Right renal pelvis (tissue), 4 donors: ENCODE data around the gene TOPORS. TPM values are rescaled to one million over a fixed set of nuclear protein-coding genes. Genes with fewer than 3 reads are reported as not detected.
A peak's percentile ranks its signal among the peaks of the same experiment; 100 is the strongest.
"Not testable (repeated sequence)": the region's sequence is repeated elsewhere in the genome, so short reads cannot be mapped to it uniquely, and the experiment has no call there.

Experiments
- DNase-seq, 4 donors: peaks; one replicate each; pipeline ENCODE4 v3.0.0-alpha.2; 2013; ENCODE audit warnings: low read depth in 4 of 4, low spot score in 3 of 4, missing footprints in 1 of 4
- polyA plus RNA-seq, 4 donors: library from polyadenylated mRNA; unstranded; fragments of 120-200 nt; gene quantifications; one replicate each; pipeline ENCODE4 v1.2.1, GENCODE V29; 2013; ENCODE audit not compliant: insufficient read length in 4 of 4

The TOPORS gene
- polyA plus RNA-seq, 4 donors, result 26.6 to 37.1 (median 35.3) TPM

DNA sequence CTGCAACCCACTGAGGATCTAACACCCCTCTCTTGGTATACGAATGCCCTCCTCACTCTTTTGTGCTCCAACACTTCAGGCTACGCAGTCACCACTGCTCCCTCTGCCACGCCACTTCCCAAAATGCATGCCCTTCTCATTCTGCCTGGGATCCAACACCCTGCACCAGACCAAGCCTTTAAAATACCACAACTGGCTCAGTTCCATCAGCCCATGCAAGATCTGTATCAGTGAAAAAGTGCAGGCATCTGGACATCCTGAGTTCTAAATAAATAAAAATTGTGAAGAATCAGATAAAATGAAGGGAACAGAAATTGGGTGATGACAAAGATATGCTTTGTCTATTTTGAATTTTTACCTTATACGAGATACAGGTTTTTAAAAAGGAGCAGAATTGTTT is 17.9 kb upstream of the TOPORS start:
- no peak for DNase-seq

- DNase-seq, result no peak
These were observed 14.4 kb upstream of the TOPORS start for GRCh38 chr9:32566770-32567169.

GRCh38 chr9:32565967-32566366 is 13.6 kb upstream of the TOPORS start:
- DNase-seq, result no peak

GRCh38 chr9:32558408-32558934 is 6.1 kb upstream of the TOPORS start:
- no peak for DNase-seq

DNA sequence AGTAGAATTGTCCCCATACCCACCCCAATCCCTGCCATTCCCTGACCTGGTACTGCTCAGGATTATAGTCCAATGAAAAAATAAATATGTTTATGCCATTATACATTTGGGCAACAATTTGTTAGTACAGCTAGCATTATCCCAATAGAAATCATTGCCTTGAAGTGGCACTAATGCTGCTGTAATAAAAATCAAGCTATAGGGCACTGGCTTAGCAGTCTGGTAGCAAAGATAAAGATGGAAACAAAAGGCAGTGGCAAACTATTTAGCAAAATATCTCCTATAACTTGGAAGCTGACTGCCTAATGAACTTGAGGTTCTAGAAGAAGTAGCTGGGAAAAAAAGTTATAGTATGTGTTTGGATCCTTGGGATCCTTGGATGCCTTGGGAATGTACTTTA is 2.2 kb upstream of the TOPORS start:
- no peak for DNase-seq

DNA sequence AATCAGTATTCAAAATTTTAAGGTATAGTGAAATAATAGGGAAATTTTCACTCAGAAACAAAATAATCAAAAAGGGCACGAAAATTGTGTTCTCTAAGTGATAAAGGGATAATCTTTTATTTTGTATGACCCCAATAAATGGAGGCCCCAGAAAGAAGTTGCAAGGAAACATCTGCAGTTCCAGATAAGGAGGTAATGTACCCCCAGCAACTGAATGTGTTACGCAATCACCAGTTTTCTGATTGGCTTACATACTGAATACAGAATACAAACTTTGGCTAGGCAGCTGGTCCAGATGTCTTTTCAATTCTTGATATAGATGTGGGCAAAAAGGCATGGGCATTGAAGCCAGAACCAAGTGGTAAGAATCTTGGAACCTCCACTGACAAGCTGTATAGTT is 1.7 kb upstream of the TOPORS start:
- no peak for DNase-seq

- DNase-seq, result peak in 3 of 4 donors; percentile 18 to 42 (median 27)
These were observed 922 bp downstream of the TOPORS start for GRCh38 chr9:32551276-32552051.

DNA sequence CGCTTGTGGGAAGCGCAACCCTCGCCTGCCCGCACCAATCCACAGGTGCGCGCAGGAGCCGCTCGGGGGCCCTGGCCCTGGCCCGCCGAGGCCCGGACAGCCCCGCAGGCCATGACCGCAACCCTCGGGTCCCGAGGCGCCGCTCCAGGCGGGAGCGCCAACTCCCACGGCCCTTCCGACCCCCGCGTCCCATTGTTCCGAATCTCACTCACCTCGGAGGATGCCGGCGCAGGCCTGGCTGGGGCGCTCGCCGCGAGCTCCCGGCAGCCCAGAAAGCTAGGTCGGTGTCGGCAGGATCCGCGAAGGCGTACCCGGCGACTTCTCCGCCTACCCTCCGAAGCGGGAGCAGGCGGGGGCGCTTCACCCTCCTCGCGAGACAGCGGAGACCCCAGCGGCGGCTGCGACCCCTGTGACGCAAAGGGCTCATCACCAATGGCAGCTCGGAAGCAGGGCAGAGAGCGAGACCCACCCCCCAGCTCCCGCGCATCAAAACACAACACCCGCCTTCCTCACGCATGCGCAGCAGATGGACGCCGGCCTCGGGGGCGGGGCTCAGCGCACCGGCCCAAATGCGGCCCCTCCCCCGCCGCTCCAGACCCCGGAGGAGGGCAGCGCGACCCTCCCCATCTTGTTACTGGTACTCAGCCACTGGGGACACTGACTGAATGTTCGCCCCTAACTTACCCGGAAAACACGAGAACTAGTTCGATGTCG is 1.7 kb downstream of the TOPORS start:
- peak; percentile 90 to 93 (median 92) for DNase-seq

DNA sequence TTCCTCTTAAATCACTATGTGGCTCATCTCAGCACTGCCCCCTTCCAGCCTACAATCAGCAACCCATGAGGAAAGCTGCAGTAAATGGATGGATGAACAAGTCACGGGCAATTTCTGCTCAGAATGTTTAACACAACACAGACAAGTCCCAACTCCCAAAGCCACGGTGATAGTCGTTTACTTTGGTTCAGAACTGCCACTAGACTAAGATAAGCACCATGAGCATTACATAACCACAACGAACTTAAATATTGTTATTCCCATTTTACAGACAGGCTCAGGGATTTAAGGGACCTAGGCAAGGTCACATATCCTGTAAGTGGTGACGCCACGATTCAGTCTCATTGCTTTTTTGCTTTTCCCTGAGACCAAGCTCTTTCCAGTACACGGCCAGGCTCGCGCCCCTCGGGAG is 2.2 kb downstream of the TOPORS start:
- DNase-seq, result peak; percentile 22 to 39 (median 30)

DNA sequence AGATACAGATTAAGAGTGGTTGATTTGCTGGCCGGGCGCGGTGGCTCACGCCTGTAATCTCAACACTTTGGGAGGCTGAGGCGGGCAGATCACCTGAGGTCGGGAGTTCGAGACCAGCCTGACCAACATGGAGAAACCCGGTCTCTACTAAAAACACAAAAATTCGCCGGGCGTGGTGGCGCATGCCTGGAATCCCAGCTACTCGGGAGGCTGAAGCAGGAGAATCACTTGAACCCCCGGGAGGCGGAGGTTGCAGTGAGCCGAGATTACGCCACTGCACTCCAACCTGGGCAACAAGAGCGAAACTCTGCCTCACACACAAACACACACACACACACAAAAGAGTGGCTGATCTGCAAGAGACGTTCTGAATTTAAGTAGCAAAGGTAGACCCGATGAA is 4.2 kb downstream of the TOPORS start:
- DNase-seq, result not testable (repeated sequence)

DNA sequence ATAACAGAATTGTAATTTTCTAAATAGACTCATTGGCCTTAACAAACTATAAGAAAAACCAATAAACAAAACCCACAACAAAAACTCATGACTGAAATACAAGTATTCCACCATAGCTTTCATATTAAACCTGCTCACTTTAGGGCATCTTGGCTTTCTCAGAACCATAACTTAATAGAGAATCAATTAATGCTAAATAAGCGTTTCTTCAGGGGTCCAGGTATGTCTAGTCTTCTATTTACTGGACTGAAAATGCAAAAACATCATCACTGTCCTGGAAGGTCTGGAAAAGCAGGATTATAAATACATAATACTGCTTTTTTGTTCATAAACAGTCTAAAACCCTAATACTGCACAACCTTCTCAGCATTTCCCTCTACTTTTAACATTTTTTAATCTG is 6.5 kb downstream of the TOPORS start:
- DNase-seq, result no peak

- no peak for DNase-seq
These were observed 9.3 kb downstream of the TOPORS start for GRCh38 chr9:32543047-32543446.

GRCh38 chr9:32533816-32534215 is 18.6 kb downstream of the TOPORS start:
- no peak for DNase-seq

- no peak for DNase-seq
These were observed 19.1 kb downstream of the TOPORS start for GRCh38 chr9:32533336-32533735.

- DNase-seq, result no peak
These were observed 25.7 kb downstream of the TOPORS start for GRCh38 chr9:32526707-32527048.

GRCh38 chr9:32526041-32526706 is 26.2 kb downstream of the TOPORS start, which contains the start of gene RIGI:
RIGI (minus strand) TSS chr9:32526196; CDS start chr9:32526166, 30 bp downstream.
- DNase-seq, result peak; percentile 81 to 86 (median 84)

DNA sequence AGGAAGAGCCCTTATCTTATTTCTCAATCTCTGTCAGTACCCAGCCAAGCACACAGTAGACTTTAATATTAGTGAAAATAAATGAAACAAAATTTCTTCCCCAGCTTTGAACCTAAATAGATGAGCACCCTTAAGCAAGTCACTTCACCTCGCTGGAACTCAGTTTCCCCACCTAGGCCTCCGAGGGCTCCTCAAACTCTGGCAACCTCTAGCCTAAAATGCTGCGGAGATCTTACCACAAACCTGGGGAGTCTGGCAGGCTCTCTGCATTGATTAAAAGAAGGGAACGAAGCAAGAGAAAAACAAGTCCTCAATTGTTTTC is 26.7 kb downstream of the TOPORS start:
- DNase-seq, result peak in 2 of 4 donors; percentile 12 to 20

GRCh38 chr9:32524892-32525708 is 27.3 kb downstream of the TOPORS start:
- DNase-seq, result peak in 2 of 4 donors; percentile 10 to 18

GRCh38 chr9:32524558-32524891 is 27.9 kb downstream of the TOPORS start:
- not testable (repeated sequence) for DNase-seq

GRCh38 chr9:32523910-32524309 is 28.5 kb downstream of the TOPORS start:
- DNase-seq, result no peak

DNA sequence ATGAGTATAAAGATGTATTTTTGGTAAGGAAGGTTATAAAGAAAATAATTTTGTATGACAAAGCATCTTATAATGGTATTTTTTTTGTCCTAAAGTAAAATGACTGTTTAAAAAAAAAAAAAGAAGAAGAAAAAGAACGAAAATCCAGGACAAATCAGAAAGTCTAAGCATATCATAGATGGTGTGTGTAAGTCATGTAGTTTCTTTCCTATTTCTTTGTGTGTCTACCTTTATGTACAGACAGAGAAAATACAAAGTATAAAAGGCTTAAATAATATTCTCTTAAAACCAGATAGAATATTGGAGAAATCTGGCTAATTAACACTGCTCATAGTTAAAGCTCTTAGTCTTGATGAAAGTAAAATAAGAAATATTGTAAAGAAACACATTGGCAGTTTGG is 34.1 kb downstream of the TOPORS start:
- DNase-seq, result no peak
